KG1 (cell line): ENCODE measurements around the gene USP3.
"Not testable (repeated sequence)": the region's sequence is repeated elsewhere in the genome, so short reads cannot be mapped to it uniquely, and the experiment has no call there.

ENCODE experiments used
- DNase-seq: peaks from one replicate; lab custom pipeline; 2025; lab: John Stamatoyannopoulos, UW

The USP3 gene

GRCh38 chr15:63513728-63514127 lies 9.3 kb downstream of the USP3 start:
- no peak for DNase-seq

- no peak for DNase-seq
Measured at GRCh38 chr15:63514531-63514943, 10.1 kb downstream of the USP3 start.

- no peak for DNase-seq
Measured at GRCh38 chr15:63517202-63517601, 12.8 kb downstream of the USP3 start.

GRCh38 chr15:63517628-63518027 lies 13.2 kb downstream of the USP3 start:
- no peak for DNase-seq

- DNase-seq, result no peak
Measured at GRCh38 chr15:63519041-63519440, 14.6 kb downstream of the USP3 start.

GRCh38 chr15:63519548-63520178 lies 15.3 kb downstream of the USP3 start:
- no peak for DNase-seq

DNA sequence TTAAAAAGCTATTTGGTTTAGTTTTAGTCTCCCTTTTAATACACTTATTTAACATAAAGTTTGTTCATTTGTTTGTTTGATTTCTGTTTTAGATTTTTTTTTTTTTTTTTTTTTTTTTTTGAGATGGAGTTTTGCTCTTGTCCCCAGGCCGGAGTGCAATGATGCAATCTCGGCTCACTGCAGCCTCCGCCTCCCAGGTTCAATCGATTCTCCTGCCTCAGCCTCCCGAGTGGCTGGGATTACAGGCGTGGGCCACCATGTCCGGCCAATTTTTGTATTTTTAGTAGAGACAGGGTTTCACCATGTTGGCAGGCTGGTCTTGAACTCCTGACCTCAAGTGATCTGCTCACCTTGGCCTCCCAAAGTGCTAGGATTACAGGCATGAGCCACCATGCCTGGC lies 16.1 kb downstream of the USP3 start:
- not testable (repeated sequence) for DNase-seq

GRCh38 chr15:63522225-63522578 lies 17.8 kb downstream of the USP3 start:
- no peak for DNase-seq

DNA sequence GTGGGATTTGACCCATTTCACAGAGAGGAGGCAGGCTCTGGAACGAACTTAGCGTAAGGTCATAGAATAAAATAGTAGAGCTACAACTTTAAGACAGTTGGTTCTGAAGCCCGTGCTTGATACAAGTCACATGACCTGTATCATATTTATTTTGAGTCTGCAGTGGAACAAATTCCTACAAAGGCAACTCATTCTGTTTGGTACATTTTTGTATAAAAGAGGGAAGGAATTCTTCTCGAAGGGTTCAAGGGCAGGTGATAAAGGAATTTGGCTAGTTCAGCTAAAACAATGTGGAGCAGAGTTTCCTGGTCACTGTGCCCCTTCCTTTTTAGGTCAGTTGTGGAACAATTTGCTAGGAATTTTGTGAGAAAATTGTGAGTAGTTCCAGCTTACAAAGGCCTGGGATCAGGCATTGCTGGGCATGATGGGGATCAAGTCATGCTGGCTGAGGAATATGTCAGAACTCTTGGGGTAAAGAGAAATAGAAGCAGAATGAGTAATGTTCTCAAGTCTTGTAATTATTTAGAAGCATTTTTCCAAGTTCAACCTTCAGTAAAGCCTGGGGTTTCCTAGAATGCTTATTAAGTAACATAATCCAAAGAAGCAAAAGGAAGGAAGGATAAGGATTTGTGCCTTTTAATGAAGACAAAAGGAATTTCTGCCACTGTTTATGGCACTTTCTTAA lies 19.1 kb downstream of the USP3 start:
- no peak for DNase-seq

GRCh38 chr15:63524316-63525015 lies 20.1 kb downstream of the USP3 start:
- DNase-seq, result no peak

- no peak for DNase-seq
Measured at GRCh38 chr15:63526401-63526800, 22.0 kb downstream of the USP3 start.

- DNase-seq, result no peak
Measured at GRCh38 chr15:63528138-63528659, 23.8 kb downstream of the USP3 start.

DNA sequence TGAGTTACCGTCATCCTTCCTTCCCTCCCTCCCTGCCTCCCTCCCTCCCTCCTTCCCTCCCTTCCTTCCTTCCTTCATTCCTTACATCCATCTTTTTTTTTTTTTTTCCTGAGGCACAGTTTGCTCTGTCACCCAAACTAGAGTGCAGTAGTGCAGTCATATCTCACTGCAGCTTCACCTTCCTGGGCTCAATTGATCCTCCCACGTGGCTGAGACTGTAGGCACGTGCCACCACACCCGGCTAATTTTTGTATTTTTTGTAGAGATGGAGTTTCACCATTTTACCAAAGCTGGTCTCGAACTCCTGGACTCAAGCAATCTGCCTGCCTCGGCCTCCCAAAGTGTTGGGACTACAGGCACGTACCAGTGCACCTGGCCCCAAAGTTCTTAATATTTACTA lies 25.8 kb downstream of the USP3 start:
- no peak for DNase-seq

DNA sequence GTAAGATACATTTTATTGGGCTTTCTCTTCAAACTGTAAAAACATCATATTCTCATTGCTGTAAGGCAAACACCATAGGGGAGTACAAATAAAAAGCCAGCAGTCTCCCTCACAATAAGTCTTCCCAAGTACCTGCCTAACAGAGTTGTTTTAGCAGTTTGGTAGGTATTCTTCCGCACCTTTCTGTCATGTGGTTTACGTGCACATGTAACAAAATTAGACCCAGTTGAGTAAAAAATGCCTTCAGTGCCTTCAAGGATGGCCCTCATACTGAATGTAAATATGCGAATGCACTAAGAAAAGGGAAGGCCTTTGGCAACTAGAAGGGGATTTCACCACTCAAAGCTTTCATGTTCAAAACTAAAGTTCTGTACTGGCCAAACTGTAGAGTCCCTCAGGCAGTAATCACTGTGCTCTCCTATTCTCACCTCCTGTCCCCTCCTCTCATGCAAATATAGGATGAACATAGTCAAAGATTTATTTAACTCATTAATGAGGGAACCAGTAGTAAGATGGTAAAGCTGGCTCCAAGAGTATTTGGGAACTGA lies 26.4 kb downstream of the USP3 start:
- DNase-seq, result no peak

DNA sequence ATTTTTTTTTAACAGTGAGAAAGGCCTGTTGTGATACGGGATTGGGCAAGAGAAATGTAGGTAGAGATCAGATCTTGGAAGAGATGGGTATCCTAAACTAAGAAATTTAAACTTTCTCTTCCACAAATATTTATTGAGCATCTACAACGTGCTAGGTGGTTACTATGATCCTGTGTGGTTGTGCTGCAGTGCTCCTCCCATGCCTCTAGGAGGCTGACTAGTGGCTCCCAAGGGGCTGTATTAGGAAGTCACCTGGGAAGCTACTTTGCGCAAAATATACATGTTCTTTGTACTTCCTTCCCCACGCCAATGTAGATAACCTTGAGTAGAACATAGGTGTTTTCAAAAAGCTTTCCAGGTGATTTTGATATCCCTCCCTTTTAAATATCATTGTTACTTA lies 27.2 kb downstream of the USP3 start:
- DNase-seq, result no peak

GRCh38 chr15:63532307-63532744 lies 27.9 kb downstream of the USP3 start:
- DNase-seq, result no peak

GRCh38 chr15:63534888-63535287 lies 30.5 kb downstream of the USP3 start:
- not testable (repeated sequence) for DNase-seq

GRCh38 chr15:63535689-63536088 lies 31.3 kb downstream of the USP3 start:
- DNase-seq, result no peak

- no peak for DNase-seq
Measured at GRCh38 chr15:63538876-63539275, 34.5 kb downstream of the USP3 start.

- DNase-seq, result no peak
Measured at GRCh38 chr15:63539521-63539920, 35.1 kb downstream of the USP3 start.

DNA sequence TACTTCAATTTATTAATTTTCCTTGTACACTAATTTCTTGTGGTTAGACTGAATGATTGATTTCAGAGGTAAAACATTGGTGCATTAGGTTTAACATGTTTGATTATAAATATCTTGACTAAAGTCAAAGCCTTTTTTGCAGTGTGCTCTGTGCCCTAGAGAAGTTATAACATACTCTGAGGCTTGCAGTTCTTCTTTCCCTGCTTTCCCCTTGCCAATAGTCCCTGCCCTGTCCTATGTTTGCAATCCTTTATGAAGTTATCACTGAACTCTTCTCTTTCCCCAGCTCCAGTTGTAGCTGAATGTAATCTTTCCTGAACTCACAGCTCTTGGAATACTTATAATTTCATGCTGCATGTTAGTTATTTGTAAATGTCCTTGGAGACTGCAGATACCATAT lies 35.6 kb downstream of the USP3 start:
- DNase-seq, result no peak

- no peak for DNase-seq
Measured at GRCh38 chr15:63540449-63540848, 36.1 kb downstream of the USP3 start.
